T-helper 9 cell (primary cell): ENCODE results near the gene MSANTD1.

ENCODE experiments used
- DNase-seq: peaks from one replicate; pipeline ENCODE4 v3.0.0-alpha.2; 2020

MSANTD1 gene

DNA sequence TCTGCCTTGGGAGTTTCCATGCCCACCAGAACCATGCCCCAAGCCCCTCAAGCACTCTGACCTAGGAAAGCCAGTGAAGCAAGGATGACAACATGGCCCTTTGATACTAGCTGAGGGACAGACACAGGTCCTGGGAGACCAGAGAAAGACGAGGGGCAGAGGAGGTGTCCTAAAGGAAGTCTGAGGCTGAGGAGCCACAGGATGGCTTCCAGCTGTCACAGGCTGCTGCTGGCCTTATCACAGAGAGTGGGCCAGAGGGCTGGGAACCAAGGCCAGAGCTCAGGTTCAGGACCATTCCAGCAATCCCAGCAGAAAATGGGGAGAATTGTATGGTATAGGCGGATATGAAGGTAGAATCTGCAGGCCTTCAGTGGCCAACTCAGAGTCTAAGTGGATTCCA lies 31.7 kb upstream of the MSANTD1 start:
- no peak for DNase-seq

DNA sequence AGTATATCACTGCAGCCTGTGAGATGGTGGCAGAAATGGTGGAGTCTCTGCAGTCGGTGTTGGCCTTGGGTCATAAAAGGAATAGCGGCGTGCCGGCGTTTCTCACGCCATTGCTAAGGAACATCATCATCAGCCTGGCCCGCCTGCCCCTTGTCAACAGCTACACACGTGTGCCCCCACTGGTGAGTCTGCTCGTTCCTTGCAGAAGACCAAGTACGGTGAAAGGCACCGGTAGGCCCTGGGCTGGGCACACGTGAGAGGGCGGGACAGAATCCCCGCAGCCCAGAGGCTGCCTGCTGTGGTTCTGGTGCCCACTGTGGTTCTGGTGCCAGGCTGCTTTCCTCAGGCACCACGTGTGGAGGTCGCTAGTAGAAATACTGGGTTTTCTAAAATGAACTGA lies 31.2 kb upstream of the MSANTD1 start:
- DNase-seq, result no peak

DNA sequence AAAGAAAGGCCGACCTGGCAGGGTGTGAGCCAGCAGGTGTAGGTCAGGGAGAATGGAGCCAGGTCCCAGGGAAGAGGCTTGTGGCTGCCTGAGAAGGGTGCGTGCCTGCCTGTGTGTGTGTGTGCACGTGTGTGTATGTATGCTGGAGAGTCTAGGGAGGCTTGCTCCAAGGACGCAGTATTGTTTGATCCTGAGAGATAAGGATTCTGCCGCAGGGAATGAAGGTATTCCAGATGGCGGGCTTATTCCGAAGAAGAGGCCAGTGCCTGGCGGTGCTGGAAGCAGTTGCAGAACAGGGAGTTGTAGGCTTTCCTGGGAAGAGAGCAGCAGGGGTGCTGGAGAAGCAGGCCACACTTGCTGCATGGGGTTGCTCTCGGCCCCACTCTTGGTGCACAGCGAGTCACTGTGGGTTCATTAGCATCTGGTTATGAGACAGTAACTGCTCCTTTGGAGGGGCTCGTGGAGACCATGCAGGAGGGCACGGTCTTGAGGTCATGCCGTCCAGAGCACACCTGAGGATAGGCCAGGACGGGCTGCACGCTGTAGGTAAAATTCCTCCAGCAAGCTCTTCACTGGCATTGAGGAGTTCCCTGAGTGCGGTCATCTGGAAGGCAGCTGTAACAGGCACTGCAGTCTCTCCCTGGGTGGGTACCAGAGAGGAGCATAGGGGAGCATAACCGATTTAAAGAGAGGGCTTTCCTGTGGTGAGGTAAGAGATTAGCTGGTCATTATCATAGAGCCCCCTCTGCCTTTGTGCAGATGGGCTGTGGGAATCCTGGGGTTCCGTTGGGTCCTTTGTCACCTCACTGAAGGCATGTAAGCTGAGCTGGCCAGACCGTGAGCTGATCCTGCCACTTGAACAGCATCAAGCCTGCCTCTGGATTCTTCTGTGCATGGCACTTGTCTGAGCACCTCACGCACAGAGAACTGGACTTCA lies 29.9 kb upstream of the MSANTD1 start:
- no peak for DNase-seq

DNA sequence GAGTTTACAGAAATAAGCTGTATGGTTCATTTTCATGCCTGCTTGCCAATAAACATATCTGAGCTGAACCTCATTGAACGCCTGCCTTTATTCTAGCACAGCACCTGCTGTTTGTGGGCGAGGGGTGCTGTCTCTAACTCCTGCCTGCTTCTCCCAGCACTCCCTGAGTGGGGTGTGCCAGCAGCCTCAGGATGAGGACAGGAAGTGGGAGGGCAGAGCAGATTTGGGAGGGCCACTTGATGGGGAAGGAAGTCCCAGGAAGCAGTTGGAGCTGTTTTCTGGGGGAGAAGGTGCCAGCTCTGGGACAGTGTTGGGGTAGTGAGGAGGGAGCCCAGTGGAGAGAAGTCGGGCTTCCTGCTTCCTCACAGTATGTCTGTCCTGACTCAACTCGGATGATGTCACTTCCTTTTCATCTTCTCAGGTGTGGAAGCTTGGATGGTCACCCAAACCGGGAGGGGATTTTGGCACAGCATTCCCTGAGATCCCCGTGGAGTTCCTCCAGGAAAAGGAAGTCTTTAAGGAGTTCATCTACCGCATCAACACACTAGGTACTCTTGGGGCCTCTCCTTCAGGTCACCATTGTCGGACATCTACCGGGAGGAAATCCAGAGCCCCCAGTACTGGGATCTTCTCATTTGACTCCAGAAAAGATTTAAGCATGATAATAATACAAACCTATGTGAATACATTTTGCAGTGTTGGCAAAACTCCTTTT lies 29.0 kb upstream of the MSANTD1 start:
- no peak for DNase-seq

DNA sequence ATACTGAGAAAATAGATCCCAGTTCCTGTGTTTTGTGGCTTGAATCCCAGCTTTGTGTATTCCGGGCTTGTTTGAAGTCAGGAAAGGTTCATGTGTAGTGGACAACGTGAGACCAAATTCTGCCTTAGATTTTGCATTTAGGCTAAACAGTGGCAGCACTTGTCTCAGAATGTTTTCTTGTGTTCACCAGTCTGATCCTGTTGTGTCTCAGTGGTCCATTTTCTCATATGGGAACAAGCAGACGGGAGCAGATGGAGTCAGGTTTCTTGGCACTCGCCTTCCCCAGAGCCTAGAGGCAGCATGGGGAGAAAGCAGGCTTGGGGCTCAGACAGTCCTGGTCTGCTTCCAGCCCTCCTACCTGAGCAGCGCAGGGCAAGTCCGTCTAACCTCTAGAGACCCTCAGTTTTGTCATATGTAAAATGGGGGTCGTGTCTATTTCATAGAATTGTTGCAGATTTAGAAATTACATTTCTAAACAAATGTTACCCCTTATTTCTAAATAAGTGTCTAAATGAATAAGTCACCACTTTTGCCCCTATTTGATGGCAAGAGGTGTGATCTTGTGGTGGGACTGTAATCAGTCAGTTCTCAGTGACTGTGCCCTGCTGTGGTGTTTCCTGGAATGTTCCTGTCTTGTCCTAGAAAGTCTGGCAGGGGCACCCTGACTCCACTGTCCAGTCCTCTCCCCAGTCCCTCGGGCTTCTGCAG lies 28.3 kb upstream of the MSANTD1 start:
- no peak for DNase-seq

DNA sequence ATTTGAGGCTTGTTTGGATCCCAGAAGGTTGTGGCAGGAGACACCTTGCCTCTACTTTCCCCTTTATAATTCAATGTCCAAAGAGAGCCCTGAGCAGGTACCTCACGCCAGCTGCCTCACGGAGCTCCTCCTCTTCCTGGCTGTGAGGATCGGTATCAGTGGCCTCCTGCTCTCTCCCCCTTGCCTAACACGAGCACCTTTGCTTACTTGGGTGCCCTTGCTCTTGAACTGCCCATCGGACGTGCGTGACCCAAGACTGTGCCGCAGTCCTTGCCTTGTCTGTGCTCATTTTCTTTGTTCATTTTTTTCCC lies 27.8 kb upstream of the MSANTD1 start:
- DNase-seq, result no peak

DNA sequence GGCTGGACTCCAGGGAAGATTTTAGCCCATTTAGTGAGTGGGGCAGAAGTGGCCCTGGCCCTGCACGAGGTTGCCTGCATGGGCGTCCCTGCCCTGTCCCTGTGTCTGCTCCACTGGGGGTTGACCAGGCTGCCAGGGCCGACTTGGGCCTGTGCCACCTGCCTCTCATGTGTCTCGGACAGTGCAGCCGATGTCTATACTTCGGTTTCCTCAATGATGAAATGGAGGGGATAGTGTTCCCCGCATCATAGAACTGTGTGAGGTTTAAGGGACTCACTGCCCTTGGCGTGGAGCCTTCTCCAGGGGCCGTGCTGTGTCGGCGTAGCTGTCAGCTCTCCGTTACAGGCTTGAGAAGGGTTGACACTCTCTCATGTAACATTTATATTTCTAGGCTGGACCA lies 27.0 kb upstream of the MSANTD1 start:
- no peak for DNase-seq

DNA sequence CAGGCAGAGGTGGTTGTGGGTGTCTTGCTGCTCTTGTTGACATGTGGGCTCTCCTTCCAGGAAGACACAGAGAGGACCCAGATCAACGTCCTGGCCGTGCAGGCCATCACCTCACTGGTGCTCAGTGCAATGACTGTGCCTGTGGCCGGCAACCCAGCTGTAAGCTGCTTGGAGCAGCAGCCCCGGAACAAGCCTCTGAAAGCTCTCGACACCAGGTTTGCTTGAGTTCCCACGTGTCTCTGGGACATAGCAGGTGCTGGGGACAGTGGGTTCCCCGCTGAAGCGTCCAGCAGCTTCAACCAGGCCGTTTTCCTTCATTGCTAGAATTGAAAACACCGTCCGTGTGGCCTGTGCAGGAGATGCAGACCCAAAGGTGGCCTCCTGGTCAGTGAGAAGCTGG lies 25.6 kb upstream of the MSANTD1 start:
- DNase-seq, result no peak

DNA sequence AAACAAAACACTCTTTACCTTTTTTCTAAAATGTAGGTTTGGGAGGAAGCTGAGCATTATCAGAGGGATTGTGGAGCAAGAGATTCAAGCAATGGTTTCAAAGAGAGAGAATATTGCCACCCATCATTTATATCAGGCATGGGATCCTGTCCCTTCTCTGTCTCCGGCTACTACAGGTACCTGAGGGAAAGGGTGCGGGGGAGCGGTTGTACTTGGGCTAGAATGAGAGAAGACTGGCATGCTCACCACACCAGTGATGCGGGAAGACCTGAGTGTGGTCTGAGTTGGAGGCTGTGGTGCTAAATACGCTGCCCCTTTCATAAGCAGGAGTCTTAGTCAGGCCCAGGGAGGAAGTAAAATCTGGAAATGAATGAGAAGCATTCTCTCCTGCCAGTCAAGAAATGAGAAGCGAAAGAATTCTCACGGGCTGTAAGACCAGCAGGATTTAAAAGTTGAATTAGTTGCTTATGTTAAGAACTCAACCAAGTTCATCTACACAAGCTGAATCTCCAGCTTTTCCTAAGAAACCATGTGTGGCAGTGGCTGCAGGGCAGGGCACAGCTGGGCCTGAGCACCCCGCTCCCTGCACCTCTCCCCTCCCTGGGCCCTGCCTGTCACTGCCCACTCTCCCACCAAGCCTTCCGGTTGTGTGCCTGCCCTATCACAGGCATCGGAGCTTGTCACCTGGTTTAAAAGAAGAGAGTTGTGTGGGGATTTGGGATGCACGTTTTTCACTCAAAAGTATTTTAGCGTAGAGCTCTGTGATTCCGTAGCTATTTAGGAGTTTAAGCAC lies 24.8 kb upstream of the MSANTD1 start:
- DNase-seq, result no peak

DNA sequence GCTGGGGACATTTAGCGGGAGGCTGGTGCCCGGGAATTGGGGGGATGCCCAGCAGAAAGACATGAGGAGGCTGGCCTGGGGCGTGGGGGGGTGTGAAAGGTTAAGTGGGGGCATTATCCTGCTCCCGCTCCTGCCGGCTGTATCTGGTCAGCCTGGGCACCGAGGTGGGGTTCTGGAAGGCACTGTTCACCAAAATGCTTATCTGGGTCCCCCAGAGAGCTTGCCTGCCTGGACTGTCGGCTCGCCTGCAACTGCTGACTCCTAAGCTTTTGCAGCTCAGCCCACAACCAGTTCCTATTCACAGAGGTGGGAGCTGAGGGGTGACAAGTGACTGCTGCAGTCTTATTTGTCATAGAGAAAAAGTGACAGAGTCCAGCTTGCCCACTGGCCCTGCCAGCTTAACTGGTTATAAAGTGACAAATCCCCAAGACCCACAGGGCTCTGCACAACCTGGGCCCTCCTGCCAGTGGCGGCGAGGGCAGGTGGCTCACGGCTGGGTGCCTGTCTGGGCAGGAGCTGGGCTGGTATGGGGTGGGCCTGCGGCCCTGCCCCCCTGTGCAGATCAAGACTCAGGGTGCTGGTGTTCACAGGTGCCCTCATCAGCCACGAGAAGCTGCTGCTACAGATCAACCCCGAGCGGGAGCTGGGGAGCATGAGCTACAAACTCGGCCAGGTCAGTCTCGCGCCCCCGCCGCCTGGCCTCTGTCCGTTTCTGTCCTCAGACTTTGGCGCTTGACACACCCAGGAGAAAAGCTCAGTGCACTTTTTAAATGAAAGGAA lies 23.7 kb upstream of the MSANTD1 start:
- DNase-seq, result no peak

DNA sequence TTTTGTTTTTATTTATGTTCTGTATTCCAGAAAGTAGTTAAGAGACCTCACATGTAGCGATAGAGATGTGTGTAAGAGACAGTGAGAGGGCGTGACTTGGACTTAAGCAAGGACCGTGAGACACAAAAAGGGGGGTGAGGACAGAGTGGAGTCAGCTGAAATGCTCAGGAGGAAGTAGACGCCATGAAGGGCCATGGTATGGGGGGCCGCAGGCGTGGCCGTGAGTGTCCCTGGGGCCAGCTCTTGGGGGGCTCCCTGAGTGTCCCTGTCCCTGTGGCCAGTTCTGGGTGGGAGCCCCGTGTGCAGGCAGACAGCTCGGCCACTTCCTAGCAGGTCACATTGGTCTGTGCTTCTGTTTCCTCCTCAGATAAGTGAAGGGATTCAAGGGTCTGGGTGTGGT lies 23.0 kb upstream of the MSANTD1 start:
- no peak for DNase-seq

DNA sequence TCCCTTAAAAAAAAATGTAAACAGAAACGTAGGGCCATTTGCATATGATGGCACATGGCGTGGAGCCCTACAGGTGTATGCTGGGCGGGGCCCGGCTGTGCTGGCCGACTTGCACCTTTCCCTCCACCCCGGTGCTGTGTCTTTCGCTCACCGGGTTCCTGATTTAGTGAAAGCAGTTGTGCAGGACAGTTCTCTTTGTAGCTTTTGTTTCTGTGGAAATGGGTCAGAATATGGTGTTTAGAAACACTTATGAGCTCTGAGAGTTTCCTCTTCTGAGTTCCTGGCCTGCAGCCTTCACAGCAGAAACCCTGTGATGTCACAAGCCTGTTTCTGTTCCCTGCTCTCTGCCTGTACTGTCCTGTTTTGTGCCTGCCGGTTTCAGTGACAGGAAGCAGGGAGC lies 22.5 kb upstream of the MSANTD1 start:
- DNase-seq, result no peak

DNA sequence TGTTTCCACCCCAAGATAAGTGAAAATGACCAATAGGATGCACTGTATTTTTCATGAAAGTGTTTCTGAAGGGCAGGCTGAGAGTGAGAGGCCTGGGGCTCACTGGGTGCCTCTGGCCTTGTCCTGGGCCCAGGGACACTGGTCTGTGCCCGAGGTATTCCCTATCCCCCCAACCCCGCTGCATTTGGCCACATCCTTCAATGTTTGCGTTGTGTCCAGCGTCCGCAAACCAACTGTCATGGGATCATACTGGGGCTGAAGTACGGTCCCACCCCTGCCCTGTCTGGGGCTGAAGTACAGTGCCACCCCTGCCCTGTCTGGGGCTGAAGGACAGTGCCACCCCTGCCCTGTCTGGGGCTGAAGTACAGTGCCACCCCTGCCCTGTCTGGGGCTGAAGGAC lies 22.0 kb upstream of the MSANTD1 start:
- DNase-seq, result no peak

DNA sequence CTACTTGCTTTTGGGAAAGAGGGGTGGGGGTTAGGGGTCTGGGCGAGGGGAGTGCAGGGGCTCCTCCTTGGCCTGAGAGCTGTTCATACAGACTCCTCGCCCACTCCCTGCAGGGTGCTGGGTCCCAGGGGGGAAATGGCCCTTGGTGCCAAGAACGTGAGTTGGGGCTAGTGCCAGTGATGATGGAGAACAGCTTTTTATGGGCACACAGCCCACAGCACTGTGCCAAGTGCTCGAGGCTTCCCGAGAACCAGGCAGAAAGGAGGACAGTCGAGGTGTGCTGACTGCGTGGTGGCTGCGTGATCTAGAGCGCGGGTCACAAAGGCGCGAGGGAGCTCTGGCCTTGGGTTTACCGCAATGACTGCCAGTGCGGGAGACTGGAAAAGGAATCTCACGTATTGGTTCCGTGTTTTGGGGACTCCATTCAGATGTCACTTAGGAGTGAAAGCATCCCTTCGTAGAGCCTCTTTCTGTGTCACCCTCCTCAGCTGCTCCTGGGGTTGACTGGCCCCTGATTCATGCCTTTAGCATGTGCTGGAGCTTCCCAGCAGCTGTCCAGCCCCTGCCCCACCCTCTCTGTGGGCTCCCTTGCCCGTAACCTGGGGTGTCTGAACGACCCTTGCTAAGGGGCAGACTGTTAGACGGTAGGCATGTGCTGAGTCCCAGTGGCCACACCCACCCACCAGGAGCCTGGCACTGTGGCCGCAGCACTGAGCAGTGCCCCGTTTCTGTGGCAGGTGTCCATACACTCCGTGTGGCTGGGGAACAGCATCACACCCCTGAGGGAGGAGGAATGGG lies 20.9 kb upstream of the MSANTD1 start:
- no peak for DNase-seq

DNA sequence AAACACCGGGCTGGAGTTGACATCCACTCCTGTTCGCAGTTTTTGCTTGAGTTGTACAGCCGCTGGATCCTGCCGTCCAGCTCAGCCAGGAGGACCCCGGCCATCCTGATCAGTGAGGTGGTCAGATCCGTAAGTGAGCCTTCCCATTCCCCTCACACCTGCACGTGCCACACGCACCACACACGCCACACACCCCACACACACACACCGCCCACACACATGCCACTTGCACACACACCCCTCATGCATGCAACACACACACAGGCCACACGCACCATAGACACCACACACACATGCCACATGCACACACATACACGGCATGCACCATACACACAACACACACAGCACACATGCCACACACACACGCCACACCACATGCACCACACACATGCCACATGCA lies 20.1 kb upstream of the MSANTD1 start:
- no peak for DNase-seq

DNA sequence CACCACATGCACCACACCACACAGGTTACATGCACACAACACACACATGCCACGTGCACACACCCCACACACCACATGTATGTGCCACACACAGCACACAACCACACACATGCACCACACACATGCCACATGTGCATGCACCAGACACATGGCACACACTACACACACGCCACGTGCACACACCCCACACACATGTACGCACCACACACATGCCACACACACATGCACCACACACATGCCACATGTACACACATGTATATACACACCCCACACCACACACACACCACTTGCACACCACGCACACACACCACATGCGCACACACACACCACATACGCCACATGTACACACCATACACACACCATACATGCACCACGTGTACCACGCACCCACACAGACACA lies 19.6 kb upstream of the MSANTD1 start:
- DNase-seq, result no peak

DNA sequence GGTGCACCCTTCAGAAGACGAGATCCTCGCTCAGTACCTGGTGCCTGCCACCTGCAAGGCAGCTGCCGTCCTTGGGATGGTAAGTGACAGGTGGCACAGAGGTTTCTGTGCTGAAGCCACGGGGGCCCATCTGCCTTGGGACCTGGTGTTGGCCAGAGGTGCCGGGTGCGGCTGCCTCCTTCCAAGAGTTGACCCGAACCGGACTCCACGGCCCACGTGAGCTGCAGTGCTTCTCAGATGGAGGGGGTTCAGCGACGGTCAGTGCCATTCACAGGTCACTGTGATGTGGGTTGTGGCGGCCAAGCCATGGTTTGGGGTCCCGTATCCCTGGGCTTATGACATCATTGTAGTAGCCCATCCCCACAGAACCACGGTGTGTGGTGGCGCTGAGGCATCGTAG lies 19.0 kb upstream of the MSANTD1 start:
- no peak for DNase-seq

DNA sequence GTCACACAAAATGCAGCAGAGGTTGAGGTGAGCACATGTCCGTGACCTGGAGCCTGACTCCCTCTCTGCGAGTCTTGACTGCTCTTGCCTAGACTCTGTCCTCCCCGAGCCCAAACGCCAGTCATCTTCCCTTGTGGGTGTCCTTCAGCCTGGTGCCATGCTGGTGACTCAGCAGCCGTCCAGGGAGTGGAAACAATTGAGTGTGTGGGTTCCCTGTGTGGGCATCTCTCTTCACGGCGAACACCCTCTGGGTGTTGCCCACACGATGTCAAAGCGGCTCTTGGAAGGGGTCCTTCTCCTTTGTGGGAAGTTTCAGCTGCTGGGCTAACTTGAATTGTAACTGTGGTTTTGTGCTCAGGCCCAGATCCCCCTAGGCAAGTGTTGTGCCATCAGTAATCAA lies 17.5 kb upstream of the MSANTD1 start:
- DNase-seq, result no peak

DNA sequence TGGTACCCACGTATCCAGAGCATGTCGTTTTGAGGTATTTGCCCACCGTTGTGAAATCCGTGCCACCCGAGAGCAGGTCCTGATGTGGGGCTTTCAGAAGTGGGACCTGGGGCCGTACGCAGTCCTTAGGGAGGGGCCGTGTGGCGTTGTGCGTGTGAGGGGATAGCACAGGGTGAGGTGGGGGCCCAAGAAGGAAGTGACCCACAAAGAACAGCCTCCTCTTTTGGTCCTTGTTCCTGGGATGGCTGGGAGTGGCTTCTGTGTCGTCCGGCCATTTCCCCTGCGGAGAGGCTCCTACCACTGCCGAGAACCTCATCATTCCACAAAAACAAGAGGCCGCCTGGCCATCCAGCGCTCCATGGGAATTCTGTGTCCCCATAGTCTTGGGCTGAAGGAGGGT lies 17.0 kb upstream of the MSANTD1 start:
- no peak for DNase-seq

DNA sequence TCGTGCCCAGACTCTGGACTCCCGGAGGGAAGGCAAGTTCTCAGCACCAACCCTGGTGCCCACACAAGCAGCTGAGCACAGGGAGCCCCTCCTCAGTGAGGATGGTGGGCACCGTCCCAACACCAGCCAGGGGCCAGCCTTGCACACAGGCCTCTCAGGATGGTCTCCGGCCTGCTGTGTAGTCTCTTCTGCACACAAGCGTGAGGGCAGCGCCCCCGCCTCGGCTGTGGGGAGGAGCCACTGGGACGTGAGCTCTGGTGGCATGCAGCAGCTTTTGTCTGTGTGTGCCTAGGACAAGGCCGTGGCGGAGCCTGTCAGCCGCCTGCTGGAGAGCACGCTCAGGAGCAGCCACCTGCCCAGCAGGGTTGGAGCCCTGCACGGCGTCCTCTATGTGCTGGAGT lies 16.1 kb upstream of the MSANTD1 start:
- no peak for DNase-seq

DNA sequence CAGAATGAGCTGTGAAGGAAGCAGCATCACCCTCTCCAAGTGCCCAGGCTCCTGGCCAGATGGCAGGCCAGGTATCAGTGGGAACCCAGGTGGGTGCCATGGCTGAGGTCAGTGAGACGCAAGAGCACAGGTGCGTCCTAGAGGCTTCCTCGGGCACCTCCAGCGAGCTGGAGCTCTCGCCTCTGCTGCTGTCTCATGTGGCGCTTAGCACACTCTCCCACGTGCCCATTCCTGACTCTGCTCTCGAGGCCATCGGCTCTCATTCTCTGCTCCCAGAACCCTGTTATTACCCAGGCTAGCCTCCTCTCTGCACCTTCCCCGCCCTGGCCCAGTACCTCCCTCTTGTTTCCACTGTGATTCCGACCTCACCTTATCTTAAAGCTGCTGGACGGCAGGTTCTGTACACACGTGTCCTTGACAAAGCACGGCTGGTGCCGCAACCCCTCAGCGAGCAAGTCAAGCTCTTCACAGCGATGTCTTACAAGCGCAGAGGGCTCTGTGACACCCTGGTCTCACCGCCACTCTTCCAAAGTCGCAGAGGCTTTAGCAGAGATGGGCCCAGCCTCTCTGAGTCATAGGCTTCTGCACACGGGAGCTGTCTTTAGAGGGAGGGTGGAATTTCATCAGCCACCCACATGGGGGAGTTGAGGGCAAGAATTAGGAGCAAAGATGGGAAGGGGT lies 15.4 kb upstream of the MSANTD1 start:
- DNase-seq, result no peak
